HUES6 (cell line): Measurements from ENCODE around the gene STUM.

Source experiments
- H3K27ac ChIP-seq: 2 replicates; pipeline ENCODE4 v1.7.0; 2013; ENCODE audit warnings: low read depth, mild to moderate bottlenecking, low read length, inconsistent platforms
- H3K27me3 ChIP-seq: 2 replicates; pipeline ENCODE4 v1.6.1; 2013; ENCODE audit warnings: low read length; ENCODE audit not compliant: control insufficient read depth, insufficient read depth
- H3K36me3 ChIP-seq: 2 replicates; pipeline ENCODE4 v1.6.1; 2013; ENCODE audit warnings: low read length; ENCODE audit not compliant: control insufficient read depth, insufficient read depth
- H3K4me1 ChIP-seq: 2 replicates; pipeline ENCODE4 v1.6.1; 2013; ENCODE audit warnings: low read length; ENCODE audit not compliant: control insufficient read depth, insufficient read depth
- H3K4me3 ChIP-seq: 2 replicates; pipeline ENCODE4 v1.5.1; 2013; ENCODE audit warnings: low read depth, low read length
- H3K9ac ChIP-seq: one replicate; pipeline ENCODE4 v1.6.1; 2013; ENCODE audit warnings: mild to moderate bottlenecking, low read length
- H3K9me3 ChIP-seq: 2 replicates; pipeline ENCODE4 v1.6.1; 2013; ENCODE audit warnings: low read depth, low read length; ENCODE audit not compliant: control insufficient read depth, insufficient read depth

The STUM gene

DNA sequence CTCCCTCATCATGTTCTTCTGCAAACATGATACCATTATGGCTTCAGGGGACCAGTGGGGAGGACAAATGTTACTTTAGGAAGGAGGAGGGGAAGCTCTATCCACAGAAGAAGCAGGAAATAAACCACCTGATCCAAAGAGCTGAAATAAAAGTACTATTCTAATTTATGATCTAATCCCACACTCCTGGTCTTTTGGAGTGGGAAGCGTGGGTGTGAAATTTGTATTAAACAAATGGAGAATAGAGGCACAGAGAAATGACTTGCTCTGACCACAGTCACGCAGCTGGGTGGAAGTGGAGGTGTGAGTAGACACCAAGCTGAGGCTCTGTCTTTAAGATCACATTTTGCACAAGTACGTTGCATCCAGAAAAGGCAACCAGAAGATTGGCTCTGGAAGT, 14.5 kb upstream of the STUM start:
- Histone ChIP-seq H3K4me1 (peaks cover 10% of the 10 kb centered on the region; the same call in 1 of the 2 replicates), H3K9ac (no peak overlapping the region), H3K27me3 (no peaks in the 10 kb centered on the region), H3K36me3 (no peaks in the 10 kb centered on the region), H3K27ac (no peak overlapping the region), H3K4me3 (no peak overlapping the region), H3K9me3 (no peaks in the 10 kb centered on the region)

DNA sequence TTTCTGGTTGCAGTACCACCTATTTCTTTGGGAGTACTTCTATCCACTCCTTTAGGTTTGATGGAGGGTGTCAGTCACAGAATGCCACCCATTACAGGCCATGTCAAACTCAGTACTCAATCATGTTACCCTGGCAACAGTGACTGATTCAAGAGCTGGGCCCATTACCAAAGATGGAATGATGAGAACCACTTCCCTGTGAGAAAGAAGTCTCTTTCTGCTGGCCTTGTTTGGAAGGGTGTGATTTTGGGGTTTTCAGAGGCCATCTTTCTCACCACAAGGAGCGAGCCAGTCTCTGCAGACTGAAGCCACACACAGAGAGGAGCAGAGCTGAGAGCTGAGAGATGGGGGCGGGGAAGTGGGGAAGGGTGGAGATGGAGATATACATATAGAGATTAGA, 13.9 kb upstream of the STUM start:
- Histone ChIP-seq H3K9ac (no peak overlapping the region), H3K4me1 (peaks cover 10% of the 10 kb centered on the region; the same call in 1 of the 2 replicates), H3K9me3 (no peaks in the 10 kb centered on the region), H3K27ac (no peak overlapping the region), H3K36me3 (no peaks in the 10 kb centered on the region), H3K27me3 (no peaks in the 10 kb centered on the region), H3K4me3 (no peak overlapping the region)

DNA sequence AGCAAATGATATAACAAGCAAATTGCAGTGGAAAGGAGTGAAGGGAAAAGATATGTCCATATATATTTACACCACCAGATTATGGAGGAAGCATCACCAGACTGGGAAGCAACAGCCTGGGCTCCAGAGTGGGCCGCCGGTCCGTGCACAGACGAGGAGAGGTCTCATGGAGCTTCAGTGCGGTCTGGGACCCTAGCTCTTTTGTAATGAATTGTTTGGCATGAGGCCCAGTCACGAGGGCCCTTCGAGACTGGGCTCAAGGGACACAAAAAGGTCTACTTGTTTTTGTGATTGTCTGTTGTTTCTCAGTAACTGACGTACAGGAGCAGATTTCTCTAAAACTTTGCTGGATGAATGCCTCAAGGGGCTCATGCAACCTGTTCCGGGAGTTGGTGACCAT, 12.9 kb upstream of the STUM start:
- Histone ChIP-seq H3K9me3 (no peaks in the 10 kb centered on the region), H3K4me3 (no peak overlapping the region), H3K27ac (no peak overlapping the region), H3K27me3 (no peaks in the 10 kb centered on the region), H3K36me3 (no peaks in the 10 kb centered on the region), H3K9ac (no peak overlapping the region), H3K4me1 (peaks cover 10% of the 10 kb centered on the region; the same call in 1 of the 2 replicates)

DNA sequence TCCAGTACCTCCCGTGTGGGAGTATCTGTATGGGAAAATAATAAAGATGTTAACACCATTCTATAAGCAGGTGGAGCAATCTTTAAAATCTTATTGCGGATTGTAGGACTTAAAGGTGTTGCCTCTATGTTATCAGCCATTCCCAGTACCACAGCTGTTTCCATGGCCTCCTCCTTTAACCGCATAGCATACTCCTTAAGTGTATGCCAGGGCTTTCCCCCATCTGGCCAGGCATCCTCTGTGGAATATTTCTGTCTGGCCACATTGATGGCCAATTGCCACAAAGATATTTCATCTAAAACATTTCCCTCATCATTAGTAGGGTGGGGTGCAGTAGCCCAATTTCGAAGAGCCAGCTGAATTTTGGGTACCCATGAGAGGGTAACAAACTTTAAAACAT, 7.3 kb upstream of the STUM start:
- Histone ChIP-seq H3K4me1 (no peaks in the 10 kb centered on the region), H3K27me3 (peaks cover 15% of the 10 kb centered on the region), H3K9ac (no peak overlapping the region), H3K27ac (no peak overlapping the region), H3K9me3 (no peaks in the 10 kb centered on the region), H3K36me3 (no peaks in the 10 kb centered on the region), H3K4me3 (no peak overlapping the region)

DNA sequence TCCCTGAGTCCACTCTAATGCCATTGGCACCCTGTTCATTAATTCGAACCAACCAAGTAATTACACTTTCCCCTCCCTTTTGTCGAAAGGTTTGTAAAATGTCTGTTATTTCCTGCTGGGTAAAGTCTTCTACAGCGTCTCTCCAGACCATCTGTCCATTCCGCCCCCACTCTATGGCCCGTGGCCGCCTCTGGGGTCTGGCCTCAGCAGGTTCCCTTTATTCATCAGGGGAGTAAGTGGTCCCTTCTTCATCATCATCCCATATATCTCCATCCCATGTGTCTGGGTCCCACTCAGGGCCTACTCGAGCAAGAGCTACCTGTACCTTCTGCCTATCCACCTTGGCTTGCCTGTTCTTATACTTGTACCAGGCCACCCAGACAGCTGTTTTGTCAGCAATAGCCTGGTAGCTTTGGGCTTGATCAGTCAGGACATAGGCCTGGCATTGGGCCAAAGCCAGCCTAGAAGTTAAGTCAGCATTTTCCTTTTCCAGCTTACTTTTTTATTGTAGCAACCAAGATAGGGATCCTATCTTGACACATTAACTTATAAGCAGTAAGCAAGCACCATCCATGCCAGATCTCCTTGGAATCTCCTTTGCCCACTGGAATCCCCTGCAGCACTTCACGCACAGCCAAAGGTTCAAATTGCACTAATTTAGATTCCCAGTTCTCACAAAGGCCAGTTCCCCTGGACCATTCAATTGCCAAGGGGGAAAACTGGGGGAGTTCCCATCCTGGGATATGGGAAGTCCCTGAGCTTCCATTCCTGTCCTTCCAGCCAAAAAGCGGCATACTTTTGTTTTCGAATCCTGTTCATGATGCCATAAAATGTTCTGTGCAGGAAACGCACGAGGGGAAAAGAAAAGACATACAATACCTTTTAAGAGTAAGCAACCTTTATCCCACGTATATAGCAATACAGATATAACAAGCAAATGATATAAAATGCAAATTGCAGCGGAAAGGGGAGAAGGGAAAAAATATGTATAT, 6.6 kb upstream of the STUM start:
- peaks cover 22% of the 10 kb centered on the region for H3K27me3 ChIP-seq
- no peak overlapping the region for H3K4me3 ChIP-seq
- H3K4me1 ChIP-seq: no peaks in the 10 kb centered on the region
- H3K36me3 ChIP-seq: no peaks in the 10 kb centered on the region
- H3K9ac ChIP-seq: no peak overlapping the region
- no peak overlapping the region for H3K27ac ChIP-seq
- no peaks in the 10 kb centered on the region for H3K9me3 ChIP-seq

DNA sequence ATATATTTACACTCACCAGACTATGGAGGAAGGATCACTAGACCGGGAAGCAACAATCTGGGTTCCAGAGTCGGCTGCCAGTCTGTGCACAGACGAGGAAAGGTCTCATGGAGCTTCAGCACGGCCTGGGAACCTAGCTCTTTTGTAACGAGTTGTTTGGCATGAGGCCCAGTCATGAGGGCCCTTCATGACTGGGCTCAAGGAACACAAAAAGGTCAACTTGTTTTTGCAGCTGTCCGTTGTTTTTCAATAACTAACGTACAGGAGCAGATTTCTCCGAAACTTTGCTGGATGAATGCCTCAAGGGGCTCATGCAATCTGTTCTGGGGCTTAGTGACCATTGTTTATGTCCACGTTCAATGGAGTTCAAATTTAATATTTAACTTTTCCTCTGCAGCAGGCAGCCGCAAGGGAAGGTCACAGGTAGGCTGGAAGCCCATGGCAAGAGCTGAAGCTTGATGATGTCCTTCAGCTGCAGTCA, 5.9 kb upstream of the STUM start:
- no peaks in the 10 kb centered on the region for H3K9me3 ChIP-seq
- H3K27ac ChIP-seq: no peak overlapping the region
- no peaks in the 10 kb centered on the region for H3K4me1 ChIP-seq
- no peaks in the 10 kb centered on the region for H3K36me3 ChIP-seq
- no peak overlapping the region for H3K4me3 ChIP-seq
- no peak overlapping the region for H3K9ac ChIP-seq
- peaks cover 29% of the 10 kb centered on the region for H3K27me3 ChIP-seq

DNA sequence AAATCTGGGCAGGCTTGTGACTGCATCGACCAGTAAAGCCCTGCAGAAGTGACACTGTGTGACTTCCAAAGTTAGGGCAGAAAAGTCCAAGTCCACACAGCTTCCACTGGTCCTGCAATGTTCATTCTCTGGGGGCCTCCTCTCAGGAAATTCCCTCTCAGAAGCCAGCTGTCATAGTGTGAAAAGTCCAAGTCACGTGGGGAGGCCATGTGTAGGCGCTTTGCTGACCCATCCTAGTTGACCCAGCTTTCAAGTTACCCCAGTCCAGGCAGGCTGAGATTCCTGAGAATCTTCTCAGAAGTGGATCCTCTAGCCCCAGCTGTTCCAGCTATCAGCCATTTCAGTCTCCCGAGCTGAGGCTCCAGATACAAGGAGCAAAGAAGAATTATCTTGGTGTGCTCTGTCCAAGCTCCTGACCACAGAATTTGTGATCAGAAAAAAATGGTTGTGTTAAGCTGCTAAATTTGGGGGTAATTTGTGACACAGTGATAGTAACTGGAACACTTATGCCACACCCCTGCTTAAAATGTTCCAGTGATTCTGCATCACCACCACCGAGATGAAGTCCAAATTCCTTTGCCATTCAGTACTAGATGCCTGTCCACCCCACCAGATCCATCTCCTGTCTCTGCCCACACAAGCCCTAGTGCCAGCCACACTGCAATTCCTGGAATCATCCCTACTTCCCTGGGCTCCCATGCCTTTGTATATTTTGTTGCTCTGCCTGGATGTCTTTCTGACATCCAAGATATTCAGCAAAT, 2.5 kb upstream of the STUM start:
- H3K27ac ChIP-seq: no peak overlapping the region
- peaks cover 14% of the 10 kb centered on the region for H3K4me1 ChIP-seq
- no peak overlapping the region for H3K9ac ChIP-seq
- no peaks in the 10 kb centered on the region for H3K9me3 ChIP-seq
- no peak overlapping the region for H3K4me3 ChIP-seq
- peaks cover 57% of the 10 kb centered on the region for H3K27me3 ChIP-seq
- H3K36me3 ChIP-seq: no peaks in the 10 kb centered on the region

DNA sequence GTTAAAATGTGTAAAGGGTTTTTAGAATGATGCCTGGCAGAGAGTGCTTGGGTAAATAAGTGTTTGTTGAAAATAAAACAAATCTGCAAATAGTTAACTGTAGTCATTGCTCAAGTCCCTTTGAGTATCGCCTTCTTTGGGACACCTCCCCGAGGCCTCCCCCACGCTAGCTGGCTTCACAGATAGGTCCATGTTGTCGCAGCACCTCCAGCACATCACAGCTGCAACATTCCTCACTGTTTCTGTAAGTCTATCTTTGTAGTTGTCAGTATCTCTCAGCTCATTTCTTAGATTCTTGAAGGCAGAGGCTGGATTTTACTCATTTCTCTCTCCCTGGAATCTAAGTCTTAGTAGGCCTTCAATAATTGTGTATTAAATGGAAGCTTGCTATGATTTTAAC, 1.6 kb upstream of the STUM start:
- Histone ChIP-seq H3K4me1 (peaks cover 14% of the 10 kb centered on the region), H3K36me3 (no peaks in the 10 kb centered on the region), H3K9me3 (no peaks in the 10 kb centered on the region), H3K4me3 (no peak overlapping the region), H3K27ac (no peak overlapping the region), H3K27me3 (peaks cover 66% of the 10 kb centered on the region), H3K9ac (no peak overlapping the region)

DNA sequence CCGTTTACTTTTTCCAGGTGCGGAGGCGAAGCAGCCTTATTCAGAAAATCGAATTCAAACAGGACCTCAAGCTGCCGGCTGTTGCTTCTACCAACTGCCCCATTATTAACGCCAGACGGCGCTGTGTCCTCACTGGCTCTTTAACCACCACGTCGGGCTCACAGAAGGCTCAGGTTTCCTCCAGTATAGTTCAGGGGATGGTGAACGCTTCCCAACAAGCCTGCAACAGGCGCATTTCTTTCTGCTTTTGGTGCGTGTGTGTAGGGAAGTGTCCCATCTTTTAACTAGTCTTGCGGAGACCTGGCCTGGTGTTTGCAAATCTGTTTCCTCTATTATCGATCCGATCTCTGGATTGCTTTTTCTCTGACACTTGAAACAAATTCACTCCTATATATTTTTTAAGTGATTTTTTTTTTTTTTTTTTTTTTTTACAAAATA, 791 bp upstream of the STUM start:
- no peak overlapping the region for H3K9ac ChIP-seq
- H3K27me3 ChIP-seq: peaks cover 69% of the 10 kb centered on the region
- no peaks in the 10 kb centered on the region for H3K36me3 ChIP-seq
- no peak overlapping the region for H3K27ac ChIP-seq
- no peak overlapping the region for H3K4me3 ChIP-seq
- peaks cover 14% of the 10 kb centered on the region for H3K4me1 ChIP-seq
- H3K9me3 ChIP-seq: no peaks in the 10 kb centered on the region

DNA sequence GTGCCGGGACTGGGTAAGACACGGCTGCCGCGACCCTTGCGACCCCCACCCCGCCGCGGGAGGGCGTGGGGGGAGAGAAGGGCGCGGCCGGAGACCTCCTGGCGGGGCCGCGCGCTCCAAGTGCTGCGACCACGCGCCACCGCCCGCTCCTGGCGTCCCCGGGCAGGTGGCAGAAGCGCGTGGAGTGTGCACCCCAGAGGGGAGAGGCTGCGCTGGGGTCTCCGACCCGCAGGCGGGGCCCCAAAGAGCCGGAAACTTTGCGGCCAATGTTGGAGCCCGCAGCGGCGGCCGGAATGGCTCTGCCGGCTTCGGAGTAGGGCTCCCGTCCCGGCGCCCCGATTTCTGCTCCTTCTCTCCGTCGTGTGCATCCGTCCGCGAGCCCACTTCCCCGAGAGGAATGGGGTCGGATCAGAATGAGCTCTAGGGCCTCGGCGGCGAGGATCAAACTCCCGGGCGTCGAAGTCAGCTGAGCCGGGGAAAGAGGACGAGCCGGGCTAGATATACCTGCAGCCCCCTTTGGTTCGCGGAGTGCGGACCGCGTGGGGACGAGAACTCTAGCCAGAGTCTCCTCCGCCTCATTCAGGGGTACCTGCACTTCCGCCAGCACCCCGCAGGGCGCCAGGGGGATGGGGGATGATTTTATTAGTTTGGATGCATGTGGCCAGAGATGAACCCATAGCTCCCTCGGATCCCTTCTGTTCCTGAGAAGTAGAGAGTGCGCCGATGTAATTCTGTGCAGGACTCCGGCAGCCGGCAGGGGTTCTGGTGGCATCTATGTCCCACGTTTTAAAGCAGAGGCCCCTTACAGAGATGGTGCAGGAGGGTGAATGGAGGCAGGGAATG, 751 bp downstream of the STUM start:
- Histone ChIP-seq H3K36me3 (no peaks in the 10 kb centered on the region), H3K9me3 (no peaks in the 10 kb centered on the region), H3K27ac (no peak overlapping the region), H3K4me3 (peak overlapping the region; percentile 64), H3K4me1 (peaks cover 14% of the 10 kb centered on the region), H3K27me3 (peaks cover 72% of the 10 kb centered on the region), H3K9ac (no peak overlapping the region)
